Activated naive CD4-positive, alpha-beta T cell treated with anti-CD3 and anti-CD28 coated beads, Interleukin-2, amount 50 U/mL, for 24 hours (primary cell): ENCODE measurements around the gene FAM219B.
"Not testable (repeated sequence)": the region's sequence is repeated elsewhere in the genome, so short reads cannot be mapped to it uniquely, and the experiment has no call there.

Experiments
- H3K27ac Mint-ChIP-seq: one replicate; pipeline ENCODE4 v1.8.0; 2021; ENCODE audit warnings: mild to moderate bottlenecking, mixed read lengths
- H3K27me3 Mint-ChIP-seq: one replicate; pipeline ENCODE4 v1.8.0; 2021; ENCODE audit warnings: mixed read lengths
- H3K36me3 Mint-ChIP-seq: one replicate; pipeline ENCODE4 v1.8.0; 2021; ENCODE audit warnings: mixed read lengths
- H3K4me1 Mint-ChIP-seq: one replicate; pipeline ENCODE4 v1.8.0; 2021; ENCODE audit warnings: mixed read lengths
- H3K4me3 Mint-ChIP-seq: one replicate; pipeline ENCODE4 v1.8.0; 2021; ENCODE audit warnings: mild to moderate bottlenecking, mixed read lengths
- H3K9me3 Mint-ChIP-seq: one replicate; pipeline ENCODE4 v1.8.0; 2021; ENCODE audit warnings: mixed read lengths

Gene FAM219B

DNA sequence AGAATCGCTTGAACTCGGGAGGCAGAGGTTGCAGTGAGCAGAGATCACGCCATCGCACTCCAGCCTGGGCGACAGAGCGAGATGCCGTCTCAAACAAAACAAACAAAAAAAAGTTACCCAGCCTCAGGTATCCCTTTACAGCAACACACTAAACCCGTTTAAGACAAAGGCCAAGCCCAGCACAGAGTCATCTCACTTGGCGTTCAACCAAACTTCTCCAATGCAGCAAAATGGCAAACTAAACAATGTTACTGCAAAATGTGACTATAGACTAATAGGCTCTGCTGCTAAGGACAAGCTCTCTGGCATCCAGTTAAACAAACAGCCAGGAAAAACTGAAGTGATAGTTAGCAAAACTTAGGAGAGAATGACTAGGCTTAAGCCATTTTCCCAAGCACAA, 6.4 kb upstream of the FAM219B start:
- Mint-ChIP-seq H3K4me3 (no peak overlapping the region), H3K27ac (no peak overlapping the region), H3K9me3 (no peaks in the 10 kb centered on the region), H3K4me1 (no peaks in the 10 kb centered on the region), H3K27me3 (no peaks in the 10 kb centered on the region), H3K36me3 (peaks cover 10% of the 10 kb centered on the region)

DNA sequence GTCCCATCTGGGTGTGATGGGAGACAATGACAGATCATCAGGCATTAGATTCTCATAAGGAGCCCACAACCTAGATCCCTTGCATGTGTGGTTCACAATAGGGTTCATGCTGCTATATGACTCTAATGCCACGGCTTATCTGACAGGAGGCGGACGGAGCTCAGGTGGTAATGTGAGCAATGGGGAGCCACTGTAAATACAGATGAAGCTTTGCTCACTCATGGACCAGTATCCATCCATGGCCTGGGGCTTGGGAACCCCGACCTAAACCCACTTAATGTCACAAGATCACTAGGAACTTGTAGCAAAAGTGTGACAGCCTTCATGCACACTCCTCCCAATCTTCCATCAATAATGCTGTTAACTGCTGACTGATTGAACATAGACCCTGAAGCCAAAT, 2.0 kb upstream of the FAM219B start:
- H3K9me3 Mint-ChIP-seq, result no peaks in the 10 kb centered on the region
- peaks cover 4% of the 10 kb centered on the region for H3K36me3 Mint-ChIP-seq
- no peak overlapping the region for H3K4me3 Mint-ChIP-seq
- H3K4me1 Mint-ChIP-seq, result peaks cover 30% of the 10 kb centered on the region
- H3K27me3 Mint-ChIP-seq, result no peaks in the 10 kb centered on the region
- H3K27ac Mint-ChIP-seq, result no peak overlapping the region

DNA sequence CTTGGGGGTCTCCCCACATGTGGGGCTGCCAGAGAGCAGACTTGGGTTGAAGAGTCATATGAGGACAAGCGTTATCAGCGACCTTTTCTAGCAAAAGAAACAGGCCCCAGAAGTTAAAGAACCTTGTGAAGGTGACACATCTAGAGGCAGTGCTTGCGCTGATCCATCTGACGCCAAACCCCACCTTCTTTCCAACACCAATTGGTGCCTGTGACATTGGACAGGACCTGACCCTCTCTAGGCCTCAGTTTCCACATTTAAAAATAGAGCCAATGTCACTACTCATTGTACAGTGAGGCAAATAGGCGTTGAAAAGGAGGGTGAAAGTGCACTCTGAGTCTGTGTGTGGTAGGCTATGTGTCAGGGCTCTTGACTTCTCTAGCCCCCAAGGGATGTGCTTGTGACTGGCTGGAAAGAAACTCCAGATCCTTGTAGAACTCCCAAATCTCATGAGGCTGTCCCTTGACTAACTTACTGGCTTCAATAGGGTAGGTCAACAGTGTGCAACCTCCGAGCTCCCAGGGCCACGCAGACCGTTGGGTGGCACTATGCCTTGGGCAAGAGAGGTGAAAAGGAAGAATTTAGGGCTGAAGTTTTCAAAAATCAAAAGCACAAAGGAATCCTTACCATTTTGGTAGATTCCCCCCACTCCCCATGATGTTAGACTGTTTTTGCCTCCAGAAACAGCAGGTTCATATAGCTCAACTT, 666 bp upstream of the FAM219B start:
- Mint-ChIP-seq H3K36me3 (peaks cover 2% of the 10 kb centered on the region), H3K4me1 (peaks cover 34% of the 10 kb centered on the region), H3K27ac (peak overlapping the region; percentile 99), H3K4me3 (peak overlapping the region; percentile 99), H3K9me3 (no peaks in the 10 kb centered on the region), H3K27me3 (no peaks in the 10 kb centered on the region)

DNA sequence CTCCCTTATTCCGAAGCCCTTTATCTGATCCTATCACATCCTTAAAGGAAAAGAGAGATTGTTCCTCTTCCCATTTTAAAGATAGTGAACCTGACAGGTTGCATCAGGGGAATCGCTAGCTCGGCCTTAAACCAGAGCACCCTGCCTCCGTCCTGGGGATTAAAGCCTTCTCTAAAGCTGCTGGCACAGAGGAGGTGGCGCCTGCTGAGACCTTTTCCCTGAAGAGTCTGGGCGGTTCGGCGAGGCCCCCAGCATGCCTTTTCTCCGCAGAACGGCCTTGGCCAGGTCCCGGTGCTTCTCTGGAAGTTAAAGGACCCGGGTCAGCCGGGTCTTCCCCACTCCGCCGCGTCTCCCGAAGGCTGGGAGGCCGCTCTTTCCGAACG, 593 bp downstream of the FAM219B start:
- Mint-ChIP-seq H3K9me3 (no peaks in the 10 kb centered on the region), H3K27ac (peak overlapping the region; percentile 65), H3K36me3 (peaks cover 2% of the 10 kb centered on the region), H3K27me3 (no peaks in the 10 kb centered on the region), H3K4me3 (peak overlapping the region; percentile 89), H3K4me1 (peaks cover 44% of the 10 kb centered on the region)

DNA sequence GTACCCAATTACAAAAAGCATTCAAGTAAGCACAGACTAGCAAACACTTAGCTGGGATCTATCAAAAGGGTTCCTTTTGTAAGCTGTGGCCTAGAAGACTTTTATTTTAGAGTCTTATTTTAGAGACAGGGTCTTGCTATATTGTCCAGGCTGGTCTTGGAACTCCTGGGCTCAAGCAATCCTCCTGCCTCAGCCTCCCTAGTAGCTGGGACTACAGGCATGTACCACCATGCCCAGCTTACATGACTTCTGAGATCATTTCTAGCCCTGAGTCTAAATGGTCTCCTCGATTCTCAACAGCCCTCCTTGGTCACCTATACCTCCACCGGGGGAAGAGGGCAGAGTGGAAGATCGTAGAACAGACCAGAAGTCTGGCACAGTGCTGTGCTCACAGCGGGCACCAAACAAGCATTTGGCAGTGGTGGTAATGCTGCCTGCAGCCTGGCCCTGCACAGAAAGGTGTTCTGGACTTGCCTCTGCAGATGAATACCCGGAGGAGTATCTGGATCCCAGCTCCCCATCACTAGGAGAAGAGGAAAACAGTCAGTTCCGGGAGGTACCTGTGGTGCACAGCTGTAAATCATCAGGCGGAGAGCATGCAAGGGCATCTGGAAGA, 2.4 kb downstream of the FAM219B start:
- Mint-ChIP-seq H3K27me3 (no peaks in the 10 kb centered on the region), H3K9me3 (no peaks in the 10 kb centered on the region), H3K36me3 (peaks cover 2% of the 10 kb centered on the region), H3K27ac (peak overlapping the region; percentile 66), H3K4me3 (peak overlapping the region; percentile 89), H3K4me1 (peaks cover 51% of the 10 kb centered on the region)

DNA sequence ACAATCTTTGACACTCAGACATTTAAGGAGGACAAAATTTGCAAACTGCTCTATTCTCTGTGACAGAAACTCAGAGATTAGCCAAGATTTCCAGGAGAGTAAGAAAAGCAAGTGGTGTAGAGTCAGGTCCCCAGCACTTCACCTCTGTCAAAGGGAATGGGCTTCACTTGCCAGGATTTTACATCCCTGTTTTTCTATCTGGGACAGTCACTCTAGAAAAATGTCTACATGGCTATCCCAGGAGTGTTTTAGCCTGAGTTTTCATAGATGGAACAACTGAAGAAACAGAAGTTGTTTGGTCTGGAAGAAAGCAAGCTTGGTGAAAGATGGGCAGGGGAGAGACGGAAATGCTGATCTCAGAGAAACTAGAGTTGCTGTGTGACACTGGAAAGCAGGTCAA, 3.0 kb downstream of the FAM219B start:
- peaks cover 51% of the 10 kb centered on the region for H3K4me1 Mint-ChIP-seq

DNA sequence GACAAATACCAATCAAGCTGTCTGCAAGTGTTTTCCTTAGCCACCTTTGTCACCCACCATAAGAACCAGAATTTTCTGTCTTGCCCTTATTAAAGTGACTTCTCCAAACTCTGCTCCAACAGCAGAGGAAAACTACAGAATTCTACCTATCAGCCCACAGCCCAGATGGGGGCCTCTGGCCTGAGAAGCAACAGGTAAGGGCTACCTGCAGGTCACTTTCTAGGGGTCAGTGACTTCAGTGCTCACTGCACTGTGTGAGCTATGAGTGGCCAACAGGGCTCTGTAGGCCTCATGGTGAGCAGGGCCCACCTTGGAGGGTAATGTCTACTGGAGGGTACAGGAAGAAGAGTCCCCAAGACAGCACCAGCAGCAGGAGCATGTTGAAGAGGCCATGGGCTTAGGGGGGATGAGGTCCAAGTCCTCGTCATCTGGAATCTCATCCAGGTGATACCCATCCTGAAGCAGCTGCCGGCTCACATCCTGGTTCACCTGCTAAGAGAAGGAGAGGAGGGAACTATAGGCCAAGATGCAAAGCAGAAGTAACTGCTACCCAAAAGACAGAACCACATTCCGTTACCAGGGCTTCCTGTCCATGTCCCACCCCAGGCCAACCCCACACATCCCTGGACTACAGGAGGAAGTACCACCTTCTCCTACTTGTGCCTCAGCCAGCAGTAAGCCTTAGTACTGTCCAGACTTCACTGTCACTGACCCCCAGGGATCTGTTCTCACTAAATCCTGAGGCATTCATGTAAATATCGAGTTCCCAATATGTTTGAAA, 4.2 kb downstream of the FAM219B start:
- H3K36me3 Mint-ChIP-seq, result peaks cover 2% of the 10 kb centered on the region
- H3K27me3 Mint-ChIP-seq, result no peaks in the 10 kb centered on the region
- H3K4me3 Mint-ChIP-seq, result no peak overlapping the region
- H3K4me1 Mint-ChIP-seq, result peaks cover 47% of the 10 kb centered on the region
- no peak overlapping the region for H3K27ac Mint-ChIP-seq
- no peaks in the 10 kb centered on the region for H3K9me3 Mint-ChIP-seq

More for the DNA sequence above, 3.0 kb downstream of the FAM219B start:
- Mint-ChIP-seq H3K27me3 (no peaks in the 10 kb centered on the region), H3K27ac (peak overlapping the region; percentile 66), H3K36me3 (peaks cover 2% of the 10 kb centered on the region), H3K9me3 (no peaks in the 10 kb centered on the region), H3K4me3 (no peak overlapping the region)

DNA sequence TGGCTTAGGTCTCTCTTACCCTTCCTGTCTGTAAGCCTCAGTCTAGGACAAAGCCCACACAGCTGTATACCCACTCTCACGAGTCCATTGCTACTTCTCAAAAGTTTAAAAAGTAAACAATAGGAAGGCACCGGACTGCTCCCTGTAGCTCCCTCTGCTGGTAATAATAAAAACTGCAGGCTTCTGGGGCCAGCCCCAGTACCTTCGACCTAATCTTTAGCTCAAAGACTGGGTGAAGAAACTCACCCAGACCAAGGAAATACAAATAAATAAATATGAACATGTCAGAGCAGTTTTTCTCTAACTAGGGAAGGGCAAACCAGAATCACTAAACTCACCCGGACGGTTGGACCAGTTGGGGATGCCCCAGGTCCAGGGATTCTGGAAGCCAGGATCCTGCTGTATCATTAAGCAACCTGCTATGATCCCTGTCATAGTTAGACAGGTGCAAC, 5.0 kb downstream of the FAM219B start:
- Mint-ChIP-seq H3K9me3 (no peaks in the 10 kb centered on the region), H3K36me3 (peaks cover 2% of the 10 kb centered on the region), H3K4me3 (no peak overlapping the region), H3K27me3 (no peaks in the 10 kb centered on the region), H3K27ac (no peak overlapping the region), H3K4me1 (peaks cover 40% of the 10 kb centered on the region)

DNA sequence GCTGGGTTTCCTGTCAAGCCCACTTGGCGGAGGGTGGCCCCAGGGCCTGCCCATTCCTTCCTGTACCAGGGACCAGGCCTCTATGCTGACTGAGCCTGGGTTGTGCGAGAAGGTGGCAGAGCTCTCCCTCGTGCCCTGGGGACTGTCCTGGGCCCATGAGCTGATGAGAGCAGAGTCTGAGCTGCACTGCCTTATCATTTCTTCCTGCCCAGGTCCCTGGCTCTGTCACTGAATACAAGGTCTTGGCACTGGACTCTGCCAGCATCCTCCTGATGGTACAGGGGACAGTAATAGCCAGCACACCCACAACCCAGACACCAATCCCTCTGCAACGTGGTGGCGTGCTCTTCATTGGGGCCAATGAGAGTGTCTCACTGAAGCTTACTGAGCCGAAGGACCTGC, 9.3 kb downstream of the FAM219B start:
- H3K27ac Mint-ChIP-seq, result no peak overlapping the region
- H3K4me3 Mint-ChIP-seq, result no peak overlapping the region
- H3K36me3 Mint-ChIP-seq, result peaks cover 5% of the 10 kb centered on the region
- no peaks in the 10 kb centered on the region for H3K9me3 Mint-ChIP-seq
- no peaks in the 10 kb centered on the region for H3K27me3 Mint-ChIP-seq
- H3K4me1 Mint-ChIP-seq, result peaks cover 35% of the 10 kb centered on the region

DNA sequence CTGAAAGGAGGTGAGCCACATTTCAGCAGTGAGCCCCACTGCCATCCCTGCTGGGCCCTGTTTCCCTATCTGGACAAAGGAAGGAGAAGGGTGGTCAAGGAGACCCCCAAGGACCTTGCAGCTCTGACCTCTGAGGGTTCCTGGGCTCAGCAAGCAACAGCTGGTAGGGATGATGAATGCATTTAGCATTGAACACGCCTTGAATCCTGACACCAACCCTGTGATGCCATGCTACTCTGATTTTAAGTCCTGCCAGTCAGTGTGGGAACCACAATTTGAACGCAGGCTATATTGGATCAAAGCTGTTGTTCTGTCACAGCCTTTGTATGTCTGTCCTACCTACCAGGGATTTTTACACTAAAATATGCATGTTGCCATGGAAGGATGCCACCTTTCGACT, 10.3 kb downstream of the FAM219B start:
- H3K4me3 Mint-ChIP-seq, result no peak overlapping the region
- peaks cover 5% of the 10 kb centered on the region for H3K36me3 Mint-ChIP-seq
- H3K27me3 Mint-ChIP-seq, result no peaks in the 10 kb centered on the region
- no peak overlapping the region for H3K27ac Mint-ChIP-seq
- H3K4me1 Mint-ChIP-seq, result peaks cover 32% of the 10 kb centered on the region
- H3K9me3 Mint-ChIP-seq, result no peaks in the 10 kb centered on the region

DNA sequence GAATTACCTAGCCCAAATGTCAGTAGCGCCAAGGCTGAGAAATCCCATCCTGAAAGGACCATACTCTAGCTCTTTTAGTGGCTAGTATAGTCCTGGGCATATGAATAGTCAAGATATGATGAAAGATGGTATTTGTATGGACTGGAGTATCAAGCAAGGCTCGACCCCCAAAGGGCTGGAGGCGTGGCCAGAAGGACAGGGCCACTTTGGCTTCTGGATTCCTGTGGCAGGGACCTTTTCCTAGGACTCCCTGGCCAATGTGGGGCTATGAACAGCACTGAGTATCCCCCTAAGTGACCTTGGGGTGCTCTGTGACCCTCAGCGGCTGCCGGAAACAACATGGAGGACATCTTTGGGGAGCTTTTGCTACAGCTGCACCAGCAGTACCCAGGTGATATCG, 10.8 kb downstream of the FAM219B start:
- Mint-ChIP-seq H3K36me3 (peaks cover 5% of the 10 kb centered on the region), H3K4me1 (peaks cover 35% of the 10 kb centered on the region), H3K9me3 (no peaks in the 10 kb centered on the region), H3K27me3 (no peaks in the 10 kb centered on the region), H3K27ac (no peak overlapping the region), H3K4me3 (no peak overlapping the region)

DNA sequence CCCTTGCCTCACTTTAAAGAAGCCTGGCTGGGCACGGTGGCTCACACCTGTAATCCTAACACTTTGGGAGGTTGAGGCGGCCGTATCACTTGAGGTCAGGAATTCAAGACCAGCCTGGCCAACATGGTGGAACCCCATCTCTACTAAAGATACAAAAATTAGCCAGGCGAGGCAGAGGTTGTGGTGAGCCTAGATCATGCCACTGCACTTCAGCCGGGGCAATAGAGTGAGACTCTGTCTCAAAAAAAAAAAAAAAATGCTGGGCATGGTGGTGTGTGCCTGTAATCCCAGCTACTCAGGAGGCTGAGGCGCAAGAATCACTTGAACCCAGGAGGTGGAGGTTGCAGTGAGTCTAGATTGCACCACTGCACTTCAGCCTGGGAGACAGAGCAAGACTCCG, 12.3 kb downstream of the FAM219B start:
- not testable (repeated sequence) for H3K4me3 Mint-ChIP-seq, H3K27me3 Mint-ChIP-seq, H3K36me3 Mint-ChIP-seq, H3K9me3 Mint-ChIP-seq
- Mint-ChIP-seq H3K4me1 (peaks cover 42% of the 10 kb centered on the region), H3K27ac (peak overlapping the region; percentile 30)

DNA sequence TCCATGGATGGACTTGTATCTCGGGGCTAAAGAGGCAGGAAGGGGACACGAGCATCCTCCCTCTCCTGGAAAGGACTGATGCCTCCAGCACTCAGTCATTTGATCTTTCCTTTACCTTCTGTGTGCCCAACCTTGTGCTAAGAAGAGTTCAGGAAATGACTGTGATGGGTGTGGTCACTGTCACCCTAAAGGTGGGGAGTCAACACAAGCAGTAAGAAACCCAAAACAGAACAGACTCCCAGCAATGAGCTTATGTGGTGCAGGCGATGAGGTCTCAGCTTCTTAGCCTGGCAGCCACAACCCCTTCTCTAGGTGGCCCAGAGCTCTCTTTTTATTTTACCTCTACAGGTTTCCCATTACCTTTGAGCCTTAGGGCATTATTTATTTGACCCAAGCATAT, 13.0 kb downstream of the FAM219B start:
- no peaks in the 10 kb centered on the region for H3K9me3 Mint-ChIP-seq
- peaks cover 47% of the 10 kb centered on the region for H3K4me1 Mint-ChIP-seq
- no peaks in the 10 kb centered on the region for H3K27me3 Mint-ChIP-seq
- H3K36me3 Mint-ChIP-seq, result peaks cover 5% of the 10 kb centered on the region
- peak overlapping the region; percentile 89 for H3K27ac Mint-ChIP-seq
- peak overlapping the region; percentile 30 for H3K4me3 Mint-ChIP-seq

DNA sequence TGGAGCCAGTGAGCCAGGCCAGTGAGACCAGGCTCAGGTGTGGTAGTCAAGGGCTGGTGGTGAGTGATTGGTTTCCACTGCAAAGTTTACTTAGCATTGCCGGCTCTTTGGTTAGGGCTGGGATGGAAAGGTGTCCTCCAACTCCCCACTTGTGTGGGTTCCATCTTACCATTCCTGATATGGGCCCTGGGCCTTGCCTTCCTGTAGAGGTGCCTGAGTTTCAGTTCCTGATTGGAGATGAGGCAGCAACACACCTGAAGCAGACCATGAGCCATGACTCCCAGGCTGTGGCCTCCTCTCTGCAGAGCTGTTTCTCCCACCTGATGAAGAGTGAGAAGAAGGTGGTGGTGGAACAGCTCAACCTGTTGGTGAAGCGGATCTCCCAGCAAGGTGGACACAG, 13.7 kb downstream of the FAM219B start:
- Mint-ChIP-seq H3K4me1 (peaks cover 47% of the 10 kb centered on the region), H3K27me3 (no peaks in the 10 kb centered on the region), H3K27ac (peak overlapping the region; percentile 85), H3K36me3 (peaks cover 5% of the 10 kb centered on the region), H3K9me3 (no peaks in the 10 kb centered on the region), H3K4me3 (no peak overlapping the region)

DNA sequence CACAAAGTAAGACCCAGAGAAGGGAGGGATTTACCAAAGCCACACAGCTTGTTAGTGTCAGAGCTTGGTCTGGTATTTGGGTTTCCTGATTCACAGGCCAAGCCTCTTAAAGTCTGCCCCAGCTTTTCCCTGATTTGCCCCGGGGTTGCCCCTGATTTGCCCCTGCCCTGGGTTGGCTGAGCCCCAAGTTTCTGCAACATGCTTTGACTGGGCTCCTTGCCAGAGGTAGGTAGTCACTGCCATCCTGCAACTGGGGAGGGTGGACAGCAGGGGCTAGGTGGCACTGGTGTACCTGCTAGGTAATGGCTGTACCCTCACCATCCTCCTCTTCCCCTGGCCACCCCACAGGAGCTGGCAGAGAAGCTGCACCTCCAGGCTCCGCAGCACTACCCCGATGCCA, 14.3 kb downstream of the FAM219B start:
- H3K4me1 Mint-ChIP-seq, result peaks cover 47% of the 10 kb centered on the region
- H3K27me3 Mint-ChIP-seq, result no peaks in the 10 kb centered on the region
- H3K36me3 Mint-ChIP-seq, result peaks cover 5% of the 10 kb centered on the region
- no peak overlapping the region for H3K27ac Mint-ChIP-seq
- H3K9me3 Mint-ChIP-seq, result no peaks in the 10 kb centered on the region
- no peak overlapping the region for H3K4me3 Mint-ChIP-seq

DNA sequence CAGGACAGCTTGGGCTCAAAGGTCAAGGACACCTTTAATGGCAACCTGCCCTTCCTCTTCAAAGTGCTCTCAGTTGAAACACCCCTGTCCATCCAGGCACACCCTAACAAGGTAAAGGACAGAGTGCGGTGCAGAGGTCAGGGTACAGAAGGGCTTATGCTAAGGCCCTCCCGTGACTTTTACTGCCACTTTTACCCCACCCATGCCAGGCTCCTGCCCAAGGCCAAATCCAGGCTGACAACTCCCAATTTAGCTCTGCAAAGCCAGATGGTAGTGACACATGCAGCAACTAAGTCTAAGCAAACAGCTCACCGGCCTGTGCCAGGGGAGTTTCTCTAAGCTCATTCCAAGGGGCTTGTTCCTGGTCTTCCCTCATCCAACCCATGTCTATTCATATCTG, 15.2 kb downstream of the FAM219B start:
- Mint-ChIP-seq H3K27me3 (no peaks in the 10 kb centered on the region), H3K27ac (no peak overlapping the region), H3K4me1 (peaks cover 47% of the 10 kb centered on the region), H3K4me3 (peak overlapping the region; percentile 0), H3K9me3 (no peaks in the 10 kb centered on the region), H3K36me3 (peaks cover 5% of the 10 kb centered on the region)
